OCI-LY7 (cell line): ENCODE results near the gene BCAR1. TPM values are rescaled to one million over a fixed set of nuclear protein-coding genes. Genes with fewer than 3 reads are reported as not detected.

ENCODE experiments used
- BruUV-seq: library from RNA; stranded (reverse); fragments of 400-500 nt; replicated peaks from 2 replicates; lab custom pipeline; 2021; lab: Mats Ljungman, UMichigan
- CTCF ChIA-PET: fragments of 300-600 bp; sonication (Branson Sonifier 250); formaldehyde crosslinking; loops from one replicate; lab custom pipeline; 2022; ENCODE audit warnings: antibody characterized with exemption; ENCODE audit not compliant: unreplicated experiment; lab: Charles Lee
- POLR2A ChIA-PET: fragments of 300-600 bp; sonication (Branson Sonifier 250); formaldehyde crosslinking; loops from one replicate; lab custom pipeline; 2022; ENCODE audit warnings: antibody characterized with exemption; lab: Charles Lee
- DNase-seq: peaks from one replicate; pipeline ENCODE4 v3.0.0-alpha.2; 2015; ENCODE audit warnings: low spot score
- H2AFZ ChIP-seq: fragments of 200-600 bp; sonication (generic), shearing (Covaris generic); 2 replicates; pipeline ENCODE4 v1.6.1; 2014; ENCODE audit warnings: mild to moderate bottlenecking, antibody characterized with exemption, low read length, moderate library complexity
- H3K27ac ChIP-seq: fragments of 200-600 bp; sonication (generic); 2 replicates; pipeline ENCODE4 v1.5.1; 2014; ENCODE audit warnings: mixed run types, low read depth, mild to moderate bottlenecking, moderate library complexity, low read length, inconsistent platforms; ENCODE audit not compliant: poor library complexity, severe bottlenecking
- H3K36me3 ChIP-seq: fragments of 200-600 bp; sonication (generic); 2 replicates; pipeline ENCODE4 v1.6.1; 2014; ENCODE audit warnings: mild to moderate bottlenecking, antibody characterized with exemption, low read length, moderate library complexity, mixed read lengths; ENCODE audit not compliant: insufficient read depth
- H3K4me1 ChIP-seq: fragments of 200-600 bp; sonication (generic); 2 replicates; pipeline ENCODE4 v1.5.1; 2014; ENCODE audit warnings: mild to moderate bottlenecking, low read length; ENCODE audit not compliant: insufficient read depth, poor library complexity, severe bottlenecking
- H3K4me2 ChIP-seq: fragments of 200-600 bp; sonication (generic); 2 replicates; pipeline ENCODE4 v1.6.1; 2014; ENCODE audit warnings: mild to moderate bottlenecking, low read length
- H3K4me3 ChIP-seq: fragments of 200-600 bp; sonication (generic); 2 replicates; pipeline ENCODE4 v1.5.1; 2014; ENCODE audit warnings: mild to moderate bottlenecking, low read depth, low read length; ENCODE audit not compliant: poor library complexity, severe bottlenecking
- H3K79me2 ChIP-seq: fragments of 200-600 bp; sonication (generic); 2 replicates; pipeline ENCODE4 v1.6.1; 2016; ENCODE audit warnings: low read depth, mild to moderate bottlenecking, low read length, moderate library complexity, mixed read lengths; ENCODE audit not compliant: insufficient read depth
- H3K9me2 ChIP-seq: fragments of 200-600 bp; sonication (generic); 2 replicates; pipeline ENCODE4 v1.6.1; 2016; ENCODE audit warnings: mild to moderate bottlenecking, low read length, mixed read lengths; ENCODE audit not compliant: insufficient read depth
- H3K9me3 ChIP-seq: fragments of 200-600 bp; sonication (generic); 2 replicates; pipeline ENCODE4 v1.6.1; 2014; ENCODE audit warnings: mild to moderate bottlenecking, mixed run types, low read length, mixed read lengths
- H4K20me1 ChIP-seq: fragments of 200-600 bp; sonication (generic); 2 replicates; pipeline ENCODE4 v1.6.1; 2014; ENCODE audit warnings: mild to moderate bottlenecking, antibody characterized with exemption, low read length, moderate library complexity, mixed read lengths; ENCODE audit not compliant: insufficient read depth
- EZH2phosphoT487 ChIP-seq: fragments of 200-600 bp; sonication (generic); IDR thresholded peaks from 2 replicates; pipeline ENCODE4 v1.6.1; 2018; ENCODE audit warnings: low read depth, borderline replicate concordance, mild to moderate bottlenecking, mixed run types, antibody characterized with exemption, low read length, moderate library complexity, mixed read lengths
- intact Hi-C: fragments of 100-400 bp; cut with micrococcal nuclease; formaldehyde crosslinking; loops from one replicate; pipeline ENCODE4 v1.10.0; 2022; ENCODE audit not compliant: unreplicated experiment
- total RNA-seq, 2 experiments: library from RNA; depleted of rRNA in 1 of 2; stranded (reverse); fragments of >200 nt in 1 of 2; shearing (Covaris generic) in 1 of 2; gene quantifications; 2 replicates each; pipeline ENCODE4 v1.2.3, GENCODE V29; 2014 to 2022
- TF ChIP-seq, protein P1 (sequence below): fragments of 200-600 bp; sonication (generic); conservative IDR thresholded peaks from 2 replicates; pipeline ENCODE4 v1.5.1; 2014; ENCODE audit warnings: mild to moderate bottlenecking, antibody characterized with exemption, low read length, moderate library complexity, mixed read lengths

The BCAR1 gene
- total RNA-seq, 2 experiments from 2014 or later = 10.0 to 15.1 TPM

DNA sequence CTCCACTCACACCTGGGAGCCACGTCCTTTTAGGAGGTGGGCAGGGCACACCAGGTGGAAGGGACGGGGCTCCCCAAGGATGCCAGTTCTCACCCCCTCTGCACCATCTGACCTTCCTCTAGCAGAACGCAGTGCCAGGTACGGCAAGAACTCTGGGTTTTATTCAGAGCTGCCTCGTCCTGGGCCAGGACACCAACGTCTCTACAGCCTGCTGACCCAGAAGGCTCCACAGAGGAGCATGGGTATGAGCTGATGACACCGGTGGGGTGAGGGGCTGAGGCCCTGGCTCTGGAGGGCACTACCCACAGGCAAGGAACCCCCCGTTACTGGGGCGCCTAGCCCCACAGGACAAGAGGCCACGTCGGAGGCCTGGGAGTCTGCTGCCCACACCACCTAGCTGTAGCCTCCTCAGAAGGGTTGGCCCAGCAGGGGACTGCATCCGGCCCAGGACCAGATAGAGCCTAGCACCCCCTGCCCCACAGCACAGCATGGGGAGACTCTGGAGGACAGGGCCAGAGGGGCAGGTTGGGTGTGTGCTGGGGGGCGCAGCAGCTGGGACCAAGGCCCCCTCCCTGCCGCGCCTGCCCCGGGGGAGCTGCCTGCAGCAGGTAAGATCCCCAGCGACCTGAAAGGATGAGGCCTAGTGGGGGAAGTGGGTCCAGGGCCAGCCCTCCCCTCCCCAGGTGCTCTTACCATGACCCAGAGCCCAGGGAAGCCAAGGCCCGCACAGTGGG lies 13.9 kb downstream of the BCAR1 start:
- POLR2A ChIA-PET = interaction anchor here (0.5 to 0.9 kb wide), 2 partner anchors 166 to 192 kb away, joined by 3 to 4 read pairs; no protein-coding TSS in a partner anchor

DNA sequence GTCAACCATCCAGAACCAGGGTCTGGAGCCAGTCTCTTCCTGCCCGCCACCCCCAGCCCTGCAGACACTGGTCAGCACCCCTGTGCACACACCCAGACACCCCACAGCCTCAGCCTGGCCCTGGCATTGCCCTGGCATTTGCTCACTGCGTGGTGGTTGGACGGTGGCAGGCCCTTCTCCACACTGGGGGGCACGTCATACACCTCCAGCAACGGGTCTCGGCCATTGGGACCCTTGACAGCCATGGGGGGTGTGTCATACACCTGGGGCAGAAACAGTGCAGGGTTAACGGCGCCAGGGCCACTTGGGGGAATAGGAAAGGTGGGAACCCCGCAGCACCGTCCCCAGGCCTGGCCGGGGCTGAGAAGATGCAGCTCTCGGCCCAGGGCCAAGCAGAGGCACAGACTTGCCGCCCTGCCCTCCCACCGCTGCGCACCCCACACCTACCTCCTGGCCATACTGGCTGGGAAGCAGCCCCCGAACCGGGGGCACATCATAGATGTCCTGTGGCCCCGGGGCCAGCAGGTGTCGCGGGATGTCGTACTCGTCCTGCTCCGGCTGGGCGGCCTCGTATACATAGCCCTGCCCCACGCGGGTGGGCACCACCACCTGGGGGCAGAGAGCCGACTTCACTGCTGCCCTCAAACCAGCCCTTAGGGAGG lies 14.6 kb downstream of the BCAR1 start:
- Histone ChIP-seq H3K9me3 (no peaks in the 10 kb centered on the region), H3K4me3 (no peak overlapping the region), H2AFZ (no peak overlapping the region), H3K36me3 (no peaks in the 10 kb centered on the region), H3K4me2 (no peak overlapping the region), H3K27ac (no peak overlapping the region), H3K4me1 (no peaks in the 10 kb centered on the region), H4K20me1 (no peaks in the 10 kb centered on the region), H3K9me2 (no peaks in the 10 kb centered on the region), H3K79me2 (no peaks in the 10 kb centered on the region)
- TF ChIP-seq, protein P1, sequence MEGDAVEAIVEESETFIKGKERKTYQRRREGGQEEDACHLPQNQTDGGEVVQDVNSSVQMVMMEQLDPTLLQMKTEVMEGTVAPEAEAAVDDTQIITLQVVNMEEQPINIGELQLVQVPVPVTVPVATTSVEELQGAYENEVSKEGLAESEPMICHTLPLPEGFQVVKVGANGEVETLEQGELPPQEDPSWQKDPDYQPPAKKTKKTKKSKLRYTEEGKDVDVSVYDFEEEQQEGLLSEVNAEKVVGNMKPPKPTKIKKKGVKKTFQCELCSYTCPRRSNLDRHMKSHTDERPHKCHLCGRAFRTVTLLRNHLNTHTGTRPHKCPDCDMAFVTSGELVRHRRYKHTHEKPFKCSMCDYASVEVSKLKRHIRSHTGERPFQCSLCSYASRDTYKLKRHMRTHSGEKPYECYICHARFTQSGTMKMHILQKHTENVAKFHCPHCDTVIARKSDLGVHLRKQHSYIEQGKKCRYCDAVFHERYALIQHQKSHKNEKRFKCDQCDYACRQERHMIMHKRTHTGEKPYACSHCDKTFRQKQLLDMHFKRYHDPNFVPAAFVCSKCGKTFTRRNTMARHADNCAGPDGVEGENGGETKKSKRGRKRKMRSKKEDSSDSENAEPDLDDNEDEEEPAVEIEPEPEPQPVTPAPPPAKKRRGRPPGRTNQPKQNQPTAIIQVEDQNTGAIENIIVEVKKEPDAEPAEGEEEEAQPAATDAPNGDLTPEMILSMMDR = no peak
- no peak for TF ChIP-seq EZH2phosphoT487
- no peak for DNase-seq
- BruUV-seq = no TSS peak
- CTCF ChIA-PET = interaction anchor here (0.6 kb wide), 1 partner anchor 764 kb away, joined by 3 read pairs; no protein-coding TSS in a partner anchor
- intact Hi-C loops = no loop called here
- POLR2A ChIA-PET = interaction anchor here (0.5 kb wide), 1 partner anchor 191 kb away, joined by 4 read pairs; no protein-coding TSS in a partner anchor

More for the DNA sequence above, 13.9 kb downstream of the BCAR1 start:
- CTCF ChIA-PET = interaction anchor here (0.6 kb wide), 1 partner anchor 765 kb away, joined by 3 read pairs; no protein-coding TSS in a partner anchor
- no peak for DNase-seq
- H4K20me1 ChIP-seq = no peaks in the 10 kb centered on the region
- BruUV-seq = no TSS peak
- no peaks in the 10 kb centered on the region for H3K79me2 ChIP-seq
- TF ChIP-seq, protein P1 = no peak
- TF ChIP-seq EZH2phosphoT487 = no peak
- no peaks in the 10 kb centered on the region for H3K9me2 ChIP-seq
- no peak overlapping the region for H3K4me2 ChIP-seq
- intact Hi-C loops = no loop called here
- H3K4me3 ChIP-seq = no peak overlapping the region
- H3K36me3 ChIP-seq = no peaks in the 10 kb centered on the region
- no peaks in the 10 kb centered on the region for H3K9me3 ChIP-seq
- H2AFZ ChIP-seq = no peak overlapping the region
- H3K4me1 ChIP-seq = no peaks in the 10 kb centered on the region
- H3K27ac ChIP-seq = no peak overlapping the region
